HG02970 (cell line): ENCODE data around the gene LMBR1.
"Not testable (repeated sequence)": the region's sequence is repeated elsewhere in the genome, so short reads cannot be mapped to it uniquely, and the experiment has no call there.

ENCODE experiments used
- ATAC-seq: cut with Tn5 transposase; IDR thresholded peaks from one replicate; pipeline ENCODE4 v1.9.1; 2021; ENCODE audit warnings: mild to moderate bottlenecking, moderate library complexity, moderate number of reproducible peaks; ENCODE audit not compliant: unreplicated experiment, low FRiP score

Gene LMBR1, protein sequence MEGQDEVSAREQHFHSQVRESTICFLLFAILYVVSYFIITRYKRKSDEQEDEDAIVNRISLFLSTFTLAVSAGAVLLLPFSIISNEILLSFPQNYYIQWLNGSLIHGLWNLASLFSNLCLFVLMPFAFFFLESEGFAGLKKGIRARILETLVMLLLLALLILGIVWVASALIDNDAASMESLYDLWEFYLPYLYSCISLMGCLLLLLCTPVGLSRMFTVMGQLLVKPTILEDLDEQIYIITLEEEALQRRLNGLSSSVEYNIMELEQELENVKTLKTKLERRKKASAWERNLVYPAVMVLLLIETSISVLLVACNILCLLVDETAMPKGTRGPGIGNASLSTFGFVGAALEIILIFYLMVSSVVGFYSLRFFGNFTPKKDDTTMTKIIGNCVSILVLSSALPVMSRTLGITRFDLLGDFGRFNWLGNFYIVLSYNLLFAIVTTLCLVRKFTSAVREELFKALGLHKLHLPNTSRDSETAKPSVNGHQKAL

DNA sequence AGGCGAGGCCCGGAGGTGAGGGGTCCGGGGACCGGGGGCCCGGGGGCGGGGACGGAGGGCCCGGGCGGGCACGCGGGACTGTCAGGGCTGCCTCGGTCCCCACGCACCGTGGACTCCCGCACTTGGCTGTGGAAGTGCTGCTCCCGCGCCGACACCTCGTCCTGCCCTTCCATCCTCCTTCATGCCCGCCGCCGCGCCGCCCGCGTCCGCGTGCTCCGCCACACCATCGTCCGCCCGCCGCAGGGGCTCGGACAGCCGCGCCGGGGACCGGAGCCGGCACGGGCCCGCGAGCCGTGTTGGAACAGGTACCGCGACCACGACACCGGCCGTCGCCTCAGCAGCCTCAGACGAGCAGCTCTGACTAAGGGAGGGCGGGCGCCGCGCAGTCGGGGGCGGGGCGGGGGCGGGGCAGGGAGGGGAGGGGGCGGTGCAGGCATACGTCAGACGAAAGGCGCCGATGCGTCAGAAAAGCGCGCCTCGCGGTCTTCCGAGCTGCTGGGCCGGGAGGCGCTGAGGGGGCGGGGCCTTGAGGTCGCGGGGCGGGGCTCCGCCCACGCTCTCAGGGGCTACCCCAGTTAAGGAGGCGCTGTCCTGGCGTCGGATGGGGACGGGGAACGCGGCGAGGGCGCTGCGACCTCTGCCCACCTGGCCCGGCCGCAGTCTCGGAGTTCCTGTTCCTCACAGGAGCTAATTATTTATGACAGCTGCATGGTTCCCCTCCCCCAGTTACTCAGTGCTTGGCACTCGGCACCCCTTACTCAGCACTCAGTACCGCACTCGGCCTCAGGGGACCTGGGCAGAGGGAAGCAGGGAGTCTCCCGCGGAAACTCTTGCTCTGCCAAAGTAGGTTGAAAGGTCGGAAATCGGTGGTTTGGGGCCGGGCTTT is at the start of gene LMBR1:
Gene LMBR1, minus strand, starts transcription at position 363 of the 886 bp plus-strand sequence. Its CDS starts 190 bp downstream, at position 173.
- ATAC-seq = peak; percentile 82

DNA sequence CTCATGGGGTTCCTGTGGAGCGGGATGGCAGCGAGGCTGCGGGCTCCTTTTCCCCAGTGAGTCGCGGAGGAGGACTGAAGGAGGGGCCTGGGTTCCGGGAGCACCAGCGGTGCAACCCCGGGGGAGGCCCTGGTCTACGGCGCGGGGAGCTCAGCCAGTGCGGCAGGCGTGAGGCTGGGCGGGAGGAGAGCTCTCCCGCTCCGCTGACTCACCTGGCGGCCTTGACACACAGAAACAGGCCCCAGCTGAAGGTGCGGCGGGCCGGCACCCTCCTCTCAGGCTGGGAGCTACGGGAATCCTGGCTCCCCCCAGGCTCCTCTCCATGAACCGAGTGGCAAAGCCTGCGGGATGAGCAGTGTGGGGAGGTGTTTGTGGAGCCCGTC is 49.7 kb upstream of the LMBR1 start:
- no peak for ATAC-seq

DNA sequence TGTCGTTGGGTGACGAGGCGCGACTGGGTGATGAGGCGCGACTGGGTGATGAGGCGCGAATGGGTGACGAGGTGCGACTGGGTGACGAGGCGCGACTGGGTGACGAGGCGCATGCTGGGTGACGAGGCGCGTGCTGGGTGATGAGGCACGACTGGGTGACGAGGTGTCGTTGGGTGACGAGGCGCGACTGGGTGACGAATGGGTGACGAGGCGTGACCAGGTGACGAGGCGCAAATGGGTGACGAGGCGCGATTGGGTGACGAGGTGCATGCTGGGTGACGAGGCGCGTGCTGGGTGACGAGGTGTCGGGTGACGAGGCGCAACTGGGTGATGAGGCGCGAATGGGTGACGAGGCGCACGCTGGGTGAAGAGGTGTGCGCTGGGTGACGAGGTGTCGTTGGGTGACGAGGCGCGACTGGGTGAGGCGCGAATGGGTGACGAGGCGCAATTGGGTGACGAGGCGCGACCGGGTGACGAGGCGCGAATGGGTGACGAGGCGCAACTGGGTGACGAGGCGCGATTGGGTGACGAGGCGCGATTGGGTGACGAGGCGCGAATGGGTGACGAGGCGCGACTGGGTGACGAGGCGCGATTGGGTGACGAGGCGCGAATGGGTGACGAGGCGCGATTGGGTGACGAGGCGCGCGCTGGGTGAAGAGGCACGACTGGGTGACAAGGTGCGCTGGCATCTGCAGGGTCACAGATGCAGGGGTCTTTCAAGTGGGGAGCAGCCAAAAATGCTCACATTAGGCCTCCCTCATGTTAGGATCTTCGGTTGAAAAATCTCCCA is 48.6 kb upstream of the LMBR1 start:
- no peak for ATAC-seq

DNA sequence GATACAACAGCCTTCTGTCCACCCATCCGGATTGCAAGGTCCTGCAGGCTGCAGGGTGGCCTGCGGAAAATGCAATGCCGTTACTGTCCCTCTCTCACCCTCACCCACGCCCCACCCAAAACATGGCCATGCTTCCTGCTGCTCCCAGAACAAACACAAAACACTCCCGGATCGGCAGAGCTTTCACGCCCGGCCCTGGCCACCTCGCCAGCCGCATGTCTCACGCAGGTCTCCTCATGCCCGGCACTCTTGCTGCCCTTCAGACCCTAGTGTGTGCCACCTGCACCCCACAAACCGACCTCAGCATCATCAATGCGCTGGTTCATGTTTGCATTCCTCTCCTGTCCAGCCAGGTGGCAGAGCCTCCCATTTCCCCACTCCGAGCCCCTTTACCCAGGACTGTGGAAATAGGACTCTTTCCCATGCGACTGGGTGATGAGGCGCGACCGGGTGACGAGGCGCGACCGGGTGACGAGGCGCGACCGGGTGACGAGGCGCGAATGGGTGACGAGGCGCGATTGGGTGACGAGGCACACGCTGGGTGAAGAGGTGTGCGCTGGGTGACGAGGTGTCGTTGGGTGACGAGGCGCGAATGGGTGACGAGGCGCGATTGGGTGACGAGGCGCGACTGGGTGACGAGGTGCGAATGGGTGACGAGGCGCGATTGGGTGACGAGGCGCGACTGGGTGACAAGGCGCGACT is 47.6 kb upstream of the LMBR1 start:
- no peak for ATAC-seq

DNA sequence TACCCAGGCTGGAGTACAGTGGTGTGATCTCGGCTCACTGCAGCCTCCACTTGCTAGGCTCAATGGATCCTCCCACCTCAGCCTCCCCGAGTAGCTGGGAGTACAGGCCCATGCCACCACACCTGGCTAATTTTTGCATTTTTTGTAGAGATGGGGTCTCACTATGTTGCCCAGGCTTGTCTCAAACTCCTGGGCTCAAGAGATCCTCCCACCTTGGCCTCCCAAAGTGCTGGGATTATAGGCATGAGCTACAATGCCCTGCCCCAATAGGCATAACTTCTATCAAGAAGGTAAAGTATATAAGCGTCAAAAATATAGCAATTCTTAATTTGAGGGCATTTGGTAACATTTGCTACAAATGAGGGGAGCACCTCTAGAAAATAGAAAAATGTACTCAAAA is 43.8 kb upstream of the LMBR1 start:
- ATAC-seq = not testable (repeated sequence)

DNA sequence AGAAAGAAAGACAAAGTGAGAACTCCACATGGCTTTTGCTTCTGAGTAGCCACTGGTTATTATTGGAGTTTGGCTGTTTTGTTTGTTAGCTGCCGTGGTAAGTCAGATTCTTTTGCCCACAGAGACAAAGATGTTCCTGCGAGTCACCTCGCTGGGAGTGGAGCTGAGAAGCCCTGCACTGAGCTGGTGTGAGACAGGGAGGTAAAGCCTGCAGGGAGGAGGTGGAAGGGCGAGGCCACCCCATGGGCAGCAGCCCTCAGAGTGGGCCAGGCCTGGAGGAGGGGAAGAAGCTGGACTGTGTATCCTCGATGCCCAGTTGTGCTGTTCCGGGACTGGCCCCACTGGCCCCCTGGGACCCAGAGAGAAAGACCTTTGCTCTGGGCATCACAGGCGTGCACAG is 42.3 kb upstream of the LMBR1 start:
- ATAC-seq = no peak

DNA sequence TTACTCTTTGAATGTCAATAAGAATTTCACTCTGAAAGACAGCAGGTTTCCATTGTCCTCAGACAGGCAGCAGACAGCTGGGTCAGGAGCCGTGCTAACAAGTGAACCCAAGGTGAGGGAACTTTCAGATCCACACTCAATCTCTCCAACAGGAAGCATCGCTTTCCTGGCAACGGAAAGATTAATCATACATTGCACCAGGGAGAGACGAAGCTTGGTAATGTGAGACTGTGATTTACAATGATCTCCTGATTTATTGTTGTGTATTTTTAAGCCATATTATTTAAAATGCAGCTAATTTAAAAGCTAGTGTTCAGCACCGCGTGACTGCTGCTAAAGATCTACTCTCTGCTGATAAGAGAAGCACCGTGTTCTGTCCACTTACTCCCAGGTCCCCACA is 39.0 kb upstream of the LMBR1 start:
- no peak for ATAC-seq

DNA sequence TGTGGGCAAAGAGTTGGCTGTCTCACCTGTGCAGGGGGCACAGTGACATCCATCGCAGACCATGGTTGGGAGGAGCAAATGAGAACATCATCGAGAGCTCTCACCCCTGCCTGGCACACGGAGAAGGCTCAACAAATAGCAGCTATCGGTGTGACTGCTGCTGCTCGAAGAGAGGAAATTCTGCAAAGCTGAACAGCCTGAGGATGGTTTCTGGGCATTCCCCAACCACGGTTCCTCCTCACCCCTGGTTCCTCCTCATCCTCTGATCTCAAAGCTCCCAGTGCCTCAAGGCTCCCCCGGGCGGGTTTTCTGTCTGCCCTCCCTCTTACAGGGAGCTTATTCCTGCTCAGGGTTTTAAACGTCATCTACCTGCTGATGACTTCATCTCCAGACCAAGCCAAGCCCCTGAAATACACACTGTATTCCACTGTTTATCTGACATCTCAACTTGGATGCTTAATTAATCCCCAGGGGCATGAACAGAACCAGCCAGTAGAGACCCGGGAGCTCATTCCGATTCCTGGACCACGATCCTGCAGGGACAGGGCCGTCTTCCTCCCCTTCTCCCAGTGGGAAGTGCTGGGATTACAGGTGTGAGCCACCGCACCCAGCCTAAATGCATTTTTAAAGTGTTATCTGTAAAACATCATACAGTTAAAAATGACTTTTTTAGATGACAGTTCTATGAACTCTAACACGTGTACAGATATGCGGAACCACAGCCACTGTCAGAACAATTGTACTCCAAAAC is 37.0 kb upstream of the LMBR1 start:
- no peak for ATAC-seq

DNA sequence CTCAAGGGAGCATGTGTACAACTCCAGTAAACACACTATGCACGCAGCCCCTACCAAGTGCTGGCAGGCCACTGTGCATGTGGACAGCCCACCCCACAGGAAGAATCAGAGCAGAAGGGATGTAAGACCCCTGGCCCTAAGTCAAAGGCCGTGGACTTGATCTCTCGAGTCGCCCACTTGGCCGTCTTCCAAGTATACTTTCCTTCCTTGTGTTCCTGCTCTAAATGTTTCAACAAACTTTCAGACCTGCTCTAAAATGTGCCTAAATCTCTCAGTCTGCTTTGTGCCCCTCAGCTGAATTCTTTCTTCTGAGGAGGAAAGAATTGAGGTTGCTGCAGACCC is 35.4 kb upstream of the LMBR1 start:
- ATAC-seq = no peak

DNA sequence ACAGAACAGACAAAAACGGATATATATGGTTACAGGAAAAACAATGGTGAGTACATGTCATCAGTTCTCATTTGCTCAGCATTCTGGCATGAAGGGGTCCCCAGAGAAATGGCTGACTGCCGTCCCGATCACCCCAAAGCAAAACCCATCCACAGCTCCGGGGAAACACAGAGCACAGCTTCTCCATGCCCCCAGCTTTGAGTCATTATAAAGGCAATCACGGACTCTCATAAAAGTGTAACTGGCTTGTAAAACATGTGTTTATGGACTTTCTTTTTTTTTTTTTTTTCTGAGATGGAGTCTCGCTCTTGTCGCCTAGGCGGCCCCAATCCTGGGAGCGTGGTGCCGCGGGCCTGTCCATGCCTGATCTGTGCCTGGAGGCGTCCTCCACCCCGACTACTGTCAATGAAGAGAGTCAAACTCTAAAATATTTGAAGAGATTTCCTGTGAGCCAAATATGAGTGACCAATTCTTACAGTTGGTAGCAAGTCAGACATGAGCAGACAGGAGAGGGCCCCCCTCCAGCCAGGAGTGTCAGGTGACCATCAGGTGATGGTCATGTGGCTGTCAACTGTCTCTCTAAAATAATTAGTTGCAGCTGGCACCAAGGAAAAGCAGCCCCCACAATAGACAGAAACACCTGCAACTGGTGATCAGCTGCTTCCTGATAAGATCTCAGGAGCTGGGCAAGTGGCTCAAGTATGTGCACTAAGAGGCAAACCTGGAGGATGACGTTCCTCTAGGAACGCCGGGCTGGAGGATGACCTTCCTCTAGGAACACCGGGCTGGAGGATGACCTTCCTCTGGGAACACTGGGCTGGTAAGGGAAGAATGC is 34.8 kb upstream of the LMBR1 start:
- no peak for ATAC-seq

DNA sequence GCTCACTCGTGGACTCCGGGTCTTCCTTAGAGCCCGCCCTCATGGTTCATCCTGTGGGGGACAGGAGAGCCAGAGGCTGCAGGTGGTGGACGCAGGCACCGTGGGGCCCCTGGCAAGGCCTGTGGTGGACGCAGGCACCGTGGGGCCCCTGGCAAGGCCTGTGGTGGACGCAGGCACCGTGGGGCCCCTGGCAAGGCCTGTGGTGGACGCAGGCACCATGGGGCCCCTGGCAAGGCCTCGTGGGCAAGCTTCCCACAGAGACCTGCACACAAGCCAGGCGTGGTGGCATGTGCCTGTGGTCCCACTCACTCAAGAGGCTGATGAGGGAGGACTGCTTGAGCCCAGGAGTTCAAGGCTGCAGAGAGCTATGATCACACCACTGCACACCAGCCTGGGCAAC is 32.8 kb upstream of the LMBR1 start:
- not testable (repeated sequence) for ATAC-seq

DNA sequence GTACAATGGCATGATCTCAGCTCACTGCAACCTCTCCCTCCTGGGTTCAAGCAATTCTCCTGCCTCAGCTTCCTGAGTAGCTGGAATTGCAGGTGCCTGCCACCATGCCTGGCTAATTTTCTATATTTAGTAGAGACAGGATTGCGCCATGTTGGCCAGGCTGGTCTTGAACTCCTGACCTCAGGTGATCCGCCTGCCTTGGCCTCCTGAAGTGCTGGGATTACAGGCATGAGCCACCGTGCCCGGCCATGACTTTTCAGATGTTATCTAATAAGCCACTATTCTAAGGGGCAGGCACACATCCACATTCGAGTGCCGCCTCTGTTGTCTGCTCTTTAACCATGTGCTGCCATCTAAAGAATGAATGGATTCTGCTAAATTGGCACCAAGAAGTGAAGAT is 29.3 kb upstream of the LMBR1 start:
- ATAC-seq = not testable (repeated sequence)

DNA sequence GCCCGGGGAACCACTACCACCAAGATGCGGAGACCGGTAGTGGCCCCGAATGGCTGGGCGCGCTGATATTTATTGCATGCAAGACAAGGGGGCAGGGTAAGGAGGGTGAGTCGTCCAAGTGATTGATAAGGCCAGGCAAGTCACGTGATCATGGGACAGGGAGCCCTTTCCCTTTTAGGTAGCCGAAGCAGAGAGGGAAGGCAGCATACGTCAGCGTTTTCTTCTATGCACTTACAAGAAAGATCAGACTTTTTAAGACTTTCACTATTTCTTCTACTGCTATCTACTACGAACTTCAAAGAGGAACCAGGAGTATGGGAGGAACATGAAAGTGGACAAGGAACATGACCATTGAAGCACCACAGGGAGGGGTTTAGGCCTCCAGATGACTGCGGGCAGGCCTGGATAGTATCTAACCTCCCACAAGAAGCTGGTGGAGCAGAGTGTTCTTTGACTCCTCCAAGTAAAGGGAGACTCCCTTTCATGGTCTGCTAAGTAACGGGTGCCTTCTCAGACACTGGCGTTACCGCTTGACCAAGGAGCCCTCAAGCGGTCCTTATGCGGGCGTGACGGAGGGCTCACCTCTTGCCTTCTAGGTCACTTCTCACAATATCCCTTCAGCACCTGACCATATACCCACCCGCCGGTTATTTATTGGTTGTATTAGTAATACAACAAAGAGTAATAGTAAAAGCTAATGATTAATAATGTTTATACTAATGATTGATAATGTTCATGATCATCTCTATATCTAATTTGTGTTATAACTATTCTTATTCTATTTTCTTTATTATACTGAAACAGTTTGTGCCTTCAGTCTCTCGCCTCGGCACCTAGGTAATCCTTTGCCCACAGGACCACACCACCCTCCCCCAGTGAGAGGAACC is 27.7 kb upstream of the LMBR1 start:
- ATAC-seq = not testable (repeated sequence)

DNA sequence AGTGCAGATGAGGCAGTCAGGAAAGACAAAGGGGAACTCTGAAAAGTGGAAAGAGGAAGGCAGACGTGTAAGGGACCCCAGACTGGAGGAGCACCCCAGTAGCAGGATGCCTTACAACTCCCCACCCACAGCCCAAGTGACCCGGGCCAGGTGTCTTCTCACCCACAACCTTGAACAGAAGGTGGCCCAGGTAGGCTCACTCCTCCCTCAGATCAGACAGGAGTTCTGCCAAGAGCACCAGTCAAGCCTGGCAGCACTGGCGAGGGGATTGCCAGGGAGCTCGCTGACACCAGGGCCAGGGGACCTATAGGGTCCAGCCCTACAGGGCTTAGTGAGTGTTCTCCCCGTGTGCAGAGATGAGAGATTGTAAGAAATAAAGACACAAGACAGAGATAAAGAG is 27.1 kb upstream of the LMBR1 start:
- no peak for ATAC-seq

DNA sequence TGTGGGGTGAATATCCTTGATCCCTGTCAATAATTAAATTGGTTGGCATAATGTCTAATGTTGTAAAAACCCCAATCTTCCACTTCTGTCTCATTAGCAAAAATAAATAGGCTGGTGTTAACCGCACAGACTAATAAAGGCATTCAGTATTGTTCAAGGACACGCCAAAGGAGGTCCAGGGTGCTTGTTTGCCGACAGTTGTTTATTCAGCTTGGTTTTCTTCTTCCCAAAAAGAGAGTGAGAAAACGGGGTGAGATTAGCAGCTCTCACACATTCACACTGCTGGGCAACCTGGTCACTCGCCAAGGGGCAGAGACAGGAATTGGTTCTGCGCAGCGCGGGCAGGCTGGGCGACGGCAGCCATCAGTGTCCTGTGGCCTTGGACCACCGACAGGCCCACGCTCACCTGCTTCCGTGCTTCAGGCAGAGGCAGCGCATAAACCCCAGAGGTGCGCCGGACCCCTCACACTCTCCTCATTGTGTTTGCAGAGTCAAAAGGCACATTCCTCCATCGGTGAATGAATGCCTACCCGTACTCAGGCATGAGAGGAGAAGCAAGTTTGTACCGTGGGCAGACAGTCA is 26.2 kb upstream of the LMBR1 start:
- no peak for ATAC-seq

DNA sequence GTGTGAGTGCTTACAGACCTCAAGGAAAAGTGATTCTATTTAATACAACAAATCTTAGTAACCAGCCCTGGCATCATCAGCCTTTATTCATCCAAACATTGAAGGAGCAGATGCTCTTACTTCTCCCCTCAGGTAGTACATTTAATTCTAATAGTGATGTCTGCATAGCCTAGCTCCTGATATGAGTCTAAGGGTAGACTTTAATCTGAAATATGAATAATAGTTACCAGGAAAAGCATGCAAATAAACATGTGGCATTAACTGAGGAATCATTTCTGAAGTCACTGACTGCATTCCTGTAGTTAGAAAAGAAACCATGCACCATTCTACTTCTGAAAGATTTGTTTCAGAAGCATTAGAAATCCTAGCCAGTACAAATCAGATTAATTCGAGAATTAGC is 25.7 kb upstream of the LMBR1 start:
- ATAC-seq = no peak

DNA sequence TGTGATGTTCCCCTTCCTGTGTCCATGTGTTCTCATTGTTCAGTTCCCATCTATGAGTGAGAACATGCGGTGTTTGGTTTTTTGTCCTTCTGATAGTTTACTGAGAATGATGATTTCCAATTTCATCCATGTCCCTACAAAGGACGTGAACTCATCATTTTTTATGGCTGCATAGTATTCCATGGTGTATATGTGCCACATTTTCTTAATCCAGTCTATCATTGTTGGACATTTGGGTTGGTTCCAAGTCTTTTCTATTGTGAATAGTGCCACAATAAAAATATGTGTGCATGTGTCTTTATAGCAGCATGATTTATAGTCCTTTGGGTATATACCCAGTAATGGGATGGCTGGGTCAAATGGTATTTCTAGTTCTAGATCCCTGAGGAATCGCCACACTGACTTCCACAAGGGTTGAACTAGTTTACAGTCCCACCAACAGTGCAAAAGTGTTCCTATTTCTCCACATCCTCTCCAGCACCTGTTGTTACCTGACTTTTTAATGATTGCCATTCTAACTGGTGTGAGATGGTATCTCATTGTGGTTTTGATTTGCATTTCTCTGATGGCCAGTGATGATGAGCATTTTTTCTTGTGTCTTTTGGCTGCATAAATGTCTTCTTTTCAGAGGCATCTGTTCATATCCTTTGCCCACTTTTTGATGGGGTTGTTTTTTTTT is 16.7 kb upstream of the LMBR1 start:
- not testable (repeated sequence) for ATAC-seq
